Motor neuron (in vitro differentiated cells): Measurements from ENCODE around the gene PRKCA. TPM values are rescaled to one million over a fixed set of nuclear protein-coding genes. Genes with fewer than 3 reads are reported as not detected.

Experiments used
- ATAC-seq, 8 experiments: fragments of 200-7000 bp; cut with Tn5 transposase; replicated peaks in 6 of 8; 2 replicates each; pipeline ENCODE4 v1.8.0; 2021; ENCODE audit warnings: mild to moderate bottlenecking in 8 of 8, moderate library complexity in 8 of 8
- H3K27ac ChIP-seq, 2 donors: fragments of 250-450 bp; sonication (Bioruptor Pico); 2 replicates each; pipeline ENCODE4 v1.9.0; 2021; ENCODE audit warnings: antibody characterized with exemption in 2 of 2, mild to moderate bottlenecking in 2 of 2, moderate library complexity in 1 of 2
- H3K4me1 ChIP-seq, 2 donors: fragments of 250-450 bp; sonication (Bioruptor Pico); replicated peaks in 1 of 2; 2 replicates each; pipeline ENCODE4 v1.6.1; 2021; ENCODE audit warnings: antibody characterized with exemption in 2 of 2, mild to moderate bottlenecking in 2 of 2, moderate library complexity in 1 of 2
- H3K4me3 ChIP-seq, 5 donors: fragments of 250-450 bp; sonication (Bioruptor Pico); 2 replicates each; pipeline ENCODE4 v1.9.0; 2021; ENCODE audit warnings: antibody characterized with exemption in 5 of 5, mild to moderate bottlenecking in 5 of 5, moderate library complexity in 4 of 5
- WGBS, 10 experiments: fragments of 450-650 bp; shearing (Covaris generic); methylation state at CpG; one replicate each; pipeline ENCODE4 v1.0.0; 2022; 5-methylcytosine and 5-hydroxymethylcytosine counted together
- in situ Hi-C, 9 experiments: fragments of 400-800 bp; cut with MboI; loops; one replicate each; pipeline ENCODE4 v1.15.0; 2021; ENCODE audit warnings: low sequenced_read_pairs in 9 of 9, low pct_unique_long_range_greater_than_20kb in 2 of 9; ENCODE audit not compliant: unreplicated experiment in 9 of 9
- total RNA-seq, 8 experiments: library from RNA; unstranded; fragments of 300-600 nt; gene quantifications; 2 replicates each; pipeline versions ENCODE4 v1.2.3 to v1.2.4, GENCODE V29; 2022

The PRKCA gene
- total RNA-seq, 8 experiments from 2014 or later, result 5.6 to 38.8 (median 8.7) TPM

DNA sequence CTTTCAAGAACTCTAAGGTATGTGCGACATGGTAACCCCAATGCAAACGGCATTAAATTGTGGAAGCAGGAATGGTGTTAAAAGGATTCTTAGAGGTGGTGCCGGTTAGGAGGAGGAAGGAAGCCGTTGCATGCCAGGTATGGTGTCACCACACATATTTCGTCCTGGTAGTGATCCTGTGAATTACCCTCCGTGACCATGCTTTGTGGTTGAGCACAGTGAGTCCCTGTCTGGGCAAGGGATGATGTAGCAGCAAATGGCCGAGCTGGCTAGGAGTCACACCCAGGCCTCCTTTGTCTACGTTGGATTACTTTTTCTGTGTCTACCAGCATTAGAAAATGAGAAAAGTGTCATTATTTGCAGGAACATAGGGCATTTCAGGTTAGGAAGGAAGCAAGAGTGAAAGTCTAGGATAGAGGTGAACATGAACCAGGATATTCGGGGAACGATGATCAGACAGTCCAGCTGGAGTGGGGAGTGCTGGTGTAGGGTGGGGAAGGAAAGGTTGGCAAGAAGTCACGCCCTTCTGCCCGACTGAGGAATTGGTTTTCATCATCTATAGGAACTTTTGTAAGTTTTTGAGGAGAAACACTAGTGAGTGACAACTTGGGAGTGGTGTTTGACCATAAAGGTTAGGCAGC is 123.5 kb downstream of the PRKCA start:
- H3K27ac ChIP-seq, result no peak overlapping the region
- H3K4me3 ChIP-seq, result no peak overlapping the region
- peaks cover 7 to 24% of the 10 kb centered on the region in 2 donors for H3K4me1 ChIP-seq
- 80 to 100% (median 91%) methylated on average over 1 to 9 of the region's 12 CpGs for WGBS, 10 experiments
- in situ Hi-C loops, result no loop called here
- ATAC-seq, result no peak

DNA sequence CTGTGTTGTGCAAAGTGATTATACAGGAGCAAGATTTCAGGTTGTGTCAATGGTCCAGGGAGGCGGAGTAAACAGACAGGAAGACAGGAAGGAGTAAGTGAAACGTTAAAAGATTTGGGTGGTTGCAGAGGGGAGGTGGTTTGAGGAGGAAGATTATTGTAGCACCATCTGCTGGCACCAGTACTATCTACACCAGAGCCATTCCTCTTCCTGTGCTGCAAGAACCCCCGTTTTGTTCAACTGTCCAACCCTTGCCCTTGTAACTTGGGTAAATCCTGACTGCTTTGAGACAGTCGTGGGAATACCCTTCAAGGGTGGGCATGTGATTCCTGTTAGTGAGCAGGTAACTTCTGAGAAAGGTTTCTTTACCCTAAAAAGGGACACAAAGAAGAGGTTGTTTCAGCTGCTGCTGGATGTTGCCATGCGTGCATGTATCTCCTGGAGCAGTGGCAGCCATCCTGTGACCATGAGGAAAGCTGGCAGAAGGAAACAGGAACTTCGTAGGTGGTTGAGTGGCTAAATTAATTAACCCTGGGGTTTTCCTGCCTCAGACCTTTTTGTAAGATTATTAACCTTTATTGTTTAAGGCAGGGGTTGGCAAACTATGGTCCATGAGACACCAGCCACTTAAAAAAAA is 124.1 kb downstream of the PRKCA start:
- Histone ChIP-seq H3K4me3 (no peak overlapping the region), H3K4me1 (peaks cover 11 to 20% of the 10 kb centered on the region in 2 donors), H3K27ac (no peak overlapping the region)
- WGBS, 10 experiments, result 55 to 94% (median 67%) methylated on average over 1 to 6 of the region's 6 CpGs; no CpG with 5 or more reads in 2 of the 10 experiments
- ATAC-seq, result peak in 3 of 8 experiments; percentile 38 to 50 (median 46)
- in situ Hi-C loops, result no loop called here

DNA sequence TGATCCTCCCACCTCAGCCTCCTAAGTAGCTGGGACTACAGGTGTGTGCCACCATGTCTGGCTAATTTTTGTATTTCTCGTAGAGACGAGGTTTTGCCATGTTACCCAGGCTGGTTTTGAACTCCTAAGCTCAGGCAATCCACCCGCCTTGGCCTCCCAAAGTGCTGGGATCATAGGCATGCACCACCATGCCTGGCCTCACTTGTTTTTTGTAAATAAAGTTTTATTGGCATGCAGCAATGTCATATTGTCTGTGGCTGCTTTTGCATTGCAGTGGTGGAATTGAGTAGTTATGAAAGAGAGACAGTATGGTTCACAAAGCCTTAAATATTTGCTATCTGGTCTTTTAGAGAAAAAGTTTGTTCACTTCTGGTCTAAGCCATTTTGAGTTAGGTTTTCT is 124.7 kb downstream of the PRKCA start:
- peaks cover 16 to 26% of the 10 kb centered on the region in 2 donors for H3K4me1 ChIP-seq
- H3K27ac ChIP-seq, result no peak overlapping the region
- no peak overlapping the region for H3K4me3 ChIP-seq
- ATAC-seq, result no peak
- in situ Hi-C loops, result no loop called here
- WGBS, 10 experiments, result 80 to 100% (median 100%) methylated on average over 1 to 3 of the region's 3 CpGs; no CpG with 5 or more reads in 4 of the 10 experiments

DNA sequence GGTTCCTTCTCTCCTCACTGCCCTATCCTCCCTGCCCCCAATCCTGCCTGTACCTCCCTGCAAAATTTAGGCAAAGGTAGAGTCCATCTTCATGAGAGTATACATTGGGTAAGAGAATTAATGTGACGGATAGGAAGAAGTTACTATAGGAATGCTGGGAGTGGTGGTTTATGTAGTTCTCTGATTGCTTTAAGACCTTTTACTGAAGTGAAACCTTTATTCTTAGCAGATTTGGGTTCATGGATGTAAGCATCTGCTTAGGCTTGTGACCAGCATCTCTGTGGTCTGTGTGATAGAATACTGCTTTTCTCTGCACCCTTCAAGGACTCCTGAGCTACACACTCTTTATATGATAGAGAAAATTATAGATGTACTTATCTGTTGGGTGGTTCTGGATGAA is 127.3 kb downstream of the PRKCA start:
- no peak for ATAC-seq
- H3K27ac ChIP-seq, result no peak overlapping the region
- 67 to 100% (median 83%) methylated on average over 1 of the region's 1 CpG; no CpG with 5 or more reads in 4 of the 10 experiments for WGBS, 10 experiments
- H3K4me3 ChIP-seq, result no peak overlapping the region
- peaks cover 16 to 17% of the 10 kb centered on the region in 2 donors for H3K4me1 ChIP-seq
- in situ Hi-C loops, result no loop called here

DNA sequence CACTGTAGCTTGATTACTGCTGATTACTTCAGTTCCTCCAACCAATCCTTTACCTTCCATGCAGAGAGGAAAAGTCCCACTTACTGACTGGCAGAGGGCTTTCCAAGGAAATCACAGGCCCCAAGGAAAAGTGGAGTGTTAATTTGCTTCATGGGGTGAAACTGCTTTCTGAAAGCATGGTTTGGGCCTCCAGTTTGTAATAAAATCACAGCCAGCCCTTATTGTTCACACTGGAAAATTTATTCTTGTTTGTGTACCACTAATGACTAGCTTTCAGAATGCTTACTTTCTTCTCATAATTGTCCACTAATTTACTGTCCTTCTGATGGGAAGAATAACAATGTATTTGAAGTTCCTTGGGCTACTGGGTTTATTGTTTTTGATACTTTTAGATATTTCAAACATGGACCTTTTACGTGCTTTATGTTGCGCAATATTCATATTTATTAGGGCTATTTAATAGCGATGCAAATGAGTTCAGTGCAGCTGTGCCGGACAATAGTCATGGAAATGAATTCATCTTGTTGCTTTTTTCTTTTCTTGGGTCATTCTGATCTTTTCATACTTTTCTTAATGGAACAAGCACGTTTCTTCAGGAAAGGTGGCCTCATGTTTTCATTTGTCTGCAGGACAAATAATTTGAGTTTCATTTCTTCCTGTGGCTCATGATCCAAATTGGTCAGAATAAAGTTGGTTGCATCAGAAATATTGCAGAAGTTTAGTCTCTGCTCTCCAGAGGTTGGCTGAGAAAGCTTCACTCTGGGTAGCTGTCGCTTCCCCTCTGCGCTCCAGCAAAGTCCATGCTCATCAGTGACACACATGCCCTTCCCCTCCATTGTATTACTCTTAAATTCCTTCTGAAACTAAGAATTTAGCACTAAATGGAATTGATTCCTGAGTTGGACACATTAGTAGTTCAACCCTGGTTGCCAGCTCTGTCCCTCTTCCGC is 128.7 kb downstream of the PRKCA start:
- Histone ChIP-seq H3K27ac (peak overlapping the region in 1 of 2 donors; percentile 11), H3K4me1 (peaks cover 16 to 17% of the 10 kb centered on the region in 2 donors), H3K4me3 (no peak overlapping the region)
- in situ Hi-C loops, result no loop called here
- WGBS, 10 experiments, result 35 to 94% (median 76%) methylated on average over 1 to 8 of the region's 8 CpGs
- peak in 2 of 8 experiments; percentile 45 to 61 for ATAC-seq

DNA sequence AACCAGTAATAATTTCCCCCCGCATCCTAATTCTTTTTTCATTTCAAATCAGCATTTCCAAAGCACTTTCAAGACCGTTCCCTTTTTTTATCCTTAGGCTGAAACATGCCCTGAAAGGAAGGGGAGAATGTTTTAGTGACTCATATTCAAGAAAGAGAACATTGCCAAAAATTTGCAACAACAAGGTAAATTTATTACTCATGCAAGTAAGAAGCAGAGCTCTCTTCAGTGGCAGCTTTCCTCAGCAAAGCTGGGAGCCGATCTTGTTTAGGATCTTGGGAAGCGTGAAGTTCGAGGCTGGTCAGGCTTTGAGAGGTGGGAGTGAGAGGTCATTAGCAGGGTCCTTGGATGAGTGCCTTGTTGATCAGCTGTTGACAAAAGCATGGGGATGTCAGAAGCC is 129.5 kb downstream of the PRKCA start:
- H3K4me1 ChIP-seq, result peaks cover 16 to 17% of the 10 kb centered on the region in 2 donors
- no peak overlapping the region for H3K4me3 ChIP-seq
- H3K27ac ChIP-seq, result no peak overlapping the region
- WGBS, 10 experiments, result 0 to 100% (median 81%) methylated on average over 1 to 4 of the region's 5 CpGs
- ATAC-seq, result peak in 3 of 8 experiments; percentile 57 to 79 (median 77)
- in situ Hi-C loops, result no loop called here

DNA sequence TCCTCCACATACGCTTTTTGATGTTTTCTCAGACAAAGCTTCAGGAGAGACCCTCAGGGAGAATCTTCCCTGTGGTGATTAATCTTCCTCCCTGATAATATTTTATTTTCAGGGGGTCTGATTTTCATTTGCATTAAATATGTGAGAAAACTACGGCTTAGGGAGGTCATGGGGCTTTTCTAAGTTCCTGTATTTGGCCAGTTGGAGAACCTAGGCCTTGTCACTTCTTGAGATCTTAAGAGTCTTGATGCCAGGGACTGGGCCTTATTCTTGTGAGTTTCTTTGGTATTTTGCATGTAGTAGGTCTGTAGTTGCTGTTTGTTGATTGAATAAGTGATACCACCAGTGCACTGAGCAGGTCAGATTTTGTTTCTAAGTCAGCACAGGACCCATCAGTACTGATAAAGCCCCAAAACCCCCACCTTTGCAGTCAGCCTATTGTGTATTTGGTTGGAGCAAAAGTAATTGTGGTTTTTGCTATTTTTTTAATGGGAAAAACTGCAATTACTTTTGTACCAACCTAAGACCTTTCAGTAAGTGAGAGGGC is 130.1 kb downstream of the PRKCA start:
- Histone ChIP-seq H3K27ac (no peak overlapping the region), H3K4me3 (no peak overlapping the region), H3K4me1 (peaks cover 16 to 17% of the 10 kb centered on the region in 2 donors)
- 0 to 100% (median 77%) methylated on average over 1 to 2 of the region's 2 CpGs; no CpG with 5 or more reads in 2 of the 10 experiments for WGBS, 10 experiments
- in situ Hi-C loops, result no loop called here
- no peak for ATAC-seq

DNA sequence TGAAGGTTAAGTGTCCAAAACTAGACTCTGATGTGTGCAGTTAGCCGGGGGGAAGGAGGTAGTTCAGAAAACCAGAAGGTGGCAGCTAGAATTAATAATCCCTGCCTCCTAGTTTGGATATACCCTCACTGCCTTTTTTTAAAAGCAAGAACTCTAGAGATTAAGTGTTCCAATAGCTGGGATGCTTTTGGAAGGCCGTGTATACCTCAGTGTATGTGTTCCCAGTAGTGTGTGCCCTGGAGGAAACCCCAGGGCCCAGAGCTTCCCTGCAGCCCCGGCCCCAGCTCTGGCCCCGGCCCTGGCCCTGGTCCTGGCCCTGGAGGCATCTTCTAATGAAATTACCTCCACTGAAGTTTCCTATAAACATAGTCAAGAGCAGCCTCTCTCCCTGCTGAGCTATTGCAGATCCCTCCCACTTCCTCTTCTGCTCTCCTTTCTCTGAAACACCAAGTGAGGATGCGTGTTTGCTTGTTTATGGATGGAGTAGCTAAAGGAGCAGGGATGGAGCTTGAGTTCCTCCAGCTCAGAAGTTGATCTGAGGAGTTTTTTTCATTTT is 130.7 kb downstream of the PRKCA start:
- Histone ChIP-seq H3K4me3 (no peak overlapping the region), H3K4me1 (peaks cover 16 to 17% of the 10 kb centered on the region in 2 donors), H3K27ac (no peak overlapping the region)
- ATAC-seq, result peak in 2 of 8 experiments; percentile 40 to 44
- 60 to 100% (median 79%) methylated on average over 1 to 4 of the region's 5 CpGs; no CpG with 5 or more reads in 4 of the 10 experiments for WGBS, 10 experiments
- in situ Hi-C loops, result no loop called here

DNA sequence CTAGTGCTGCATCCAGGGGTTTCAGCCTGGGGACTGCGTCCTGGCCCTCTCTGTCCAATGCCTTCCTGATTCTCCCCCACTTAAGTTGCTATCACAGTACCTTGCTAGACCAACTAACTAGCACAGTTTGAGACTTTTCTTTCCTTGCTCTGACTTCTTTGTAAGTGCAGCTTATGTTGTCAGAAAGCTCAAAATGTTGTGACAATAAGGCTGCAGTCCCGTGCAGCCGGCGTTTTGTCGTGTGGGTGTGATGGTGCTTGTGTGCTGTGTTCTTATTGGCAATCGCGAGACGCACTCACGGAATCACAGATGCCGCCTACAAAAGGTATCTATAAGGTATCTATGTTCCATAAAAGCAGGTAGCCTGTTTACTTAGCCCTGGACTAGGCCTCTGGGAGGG is 132.8 kb downstream of the PRKCA start:
- H3K27ac ChIP-seq, result no peak overlapping the region
- no peak overlapping the region for H3K4me3 ChIP-seq
- H3K4me1 ChIP-seq, result peaks cover 16 to 17% of the 10 kb centered on the region in 2 donors
- in situ Hi-C loops, result no loop called here
- 84 to 100% (median 100%) methylated on average over 1 to 8 of the region's 10 CpGs; no CpG with 5 or more reads in 2 of the 10 experiments for WGBS, 10 experiments
- no peak for ATAC-seq

DNA sequence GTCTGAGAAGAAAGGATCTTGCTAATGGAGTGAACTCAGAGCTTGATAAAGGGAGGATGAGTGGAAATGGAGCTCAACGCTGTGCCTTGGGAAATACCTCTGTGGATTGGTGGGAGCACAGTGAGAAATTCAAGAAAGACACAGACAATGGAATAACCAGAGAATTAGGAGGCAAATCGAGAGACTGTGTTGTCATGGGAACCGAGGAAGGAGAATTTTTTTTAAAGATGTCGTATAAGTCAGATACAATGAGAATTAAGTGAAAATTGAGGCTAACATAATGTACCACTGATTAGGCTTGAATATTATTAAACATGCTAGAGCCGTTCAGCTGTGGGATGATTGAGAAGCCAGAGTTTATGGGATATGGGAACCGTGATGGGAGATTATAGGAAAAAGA is 134.2 kb downstream of the PRKCA start:
- in situ Hi-C loops, result no loop called here
- Histone ChIP-seq H3K4me3 (no peak overlapping the region), H3K27ac (no peak overlapping the region), H3K4me1 (peaks cover 4 to 7% of the 10 kb centered on the region in 2 donors)
- WGBS, 10 experiments, result 73 to 90% (median 81%) methylated on average over 2 to 6 of the region's 6 CpGs; no CpG with 5 or more reads in 1 of the 10 experiments
- ATAC-seq, result no peak

DNA sequence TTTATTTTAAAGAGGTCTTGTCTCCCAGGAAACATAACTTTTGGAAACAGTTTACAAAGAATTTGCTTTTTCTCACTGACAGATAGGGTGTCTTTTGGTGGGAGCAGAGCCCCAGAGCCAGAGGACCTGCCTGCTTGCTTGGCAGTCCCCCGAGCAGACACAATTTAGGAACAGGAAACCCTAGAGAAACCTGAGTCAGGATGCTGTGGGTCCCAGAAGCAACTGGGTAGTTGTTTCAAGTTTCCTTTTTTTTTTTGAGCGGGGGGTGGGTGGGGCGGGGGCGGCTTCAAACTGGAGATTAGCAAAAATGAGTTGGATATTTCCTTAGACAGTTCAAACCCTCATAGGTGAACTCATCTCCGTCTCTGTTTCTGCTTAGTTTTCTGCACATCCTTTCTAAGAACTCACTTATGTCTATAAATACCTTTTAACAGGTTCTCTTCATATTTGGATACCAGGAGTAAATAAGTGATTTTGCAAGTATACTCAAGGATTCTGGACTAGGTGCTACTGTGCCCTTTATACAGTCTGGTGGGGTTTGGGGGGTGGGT is 135.1 kb downstream of the PRKCA start:
- no peaks in the 10 kb centered on the region for H3K4me1 ChIP-seq
- in situ Hi-C loops, result no loop called here
- no peak overlapping the region for H3K4me3 ChIP-seq
- no peak overlapping the region for H3K27ac ChIP-seq
- WGBS, 10 experiments, result 0 to 100% (median 88%) methylated on average over 1 to 3 of the region's 5 CpGs; no CpG with 5 or more reads in 3 of the 10 experiments
- ATAC-seq, result no peak

DNA sequence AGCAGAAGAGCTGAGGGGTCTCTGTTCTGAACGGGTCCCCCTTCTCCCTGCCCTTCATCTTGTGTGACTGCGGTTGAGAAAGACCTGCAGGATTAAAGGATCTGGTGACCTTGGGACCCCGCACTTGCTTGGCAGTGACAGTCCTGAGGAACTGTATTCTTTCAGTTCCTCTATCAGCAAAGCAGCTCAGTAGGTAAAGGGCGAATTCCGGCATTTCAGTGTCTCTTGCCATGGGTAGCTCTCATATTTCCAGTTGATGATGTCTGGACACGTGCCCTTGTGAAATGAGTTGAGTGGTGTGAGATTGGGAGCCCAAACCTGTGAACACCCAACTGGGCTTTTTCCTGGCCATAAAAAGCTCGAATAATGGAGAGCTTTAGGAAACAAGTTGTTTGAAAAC is 135.7 kb downstream of the PRKCA start:
- no peak for ATAC-seq
- in situ Hi-C loops, result no loop called here
- WGBS, 10 experiments, result 50 to 100% (median 91%) methylated on average over 1 to 5 of the region's 7 CpGs; no CpG with 5 or more reads in 2 of the 10 experiments

More for the DNA sequence above, 135.7 kb downstream of the PRKCA start:
- Histone ChIP-seq H3K27ac (no peak overlapping the region), H3K4me3 (no peak overlapping the region), H3K4me1 (no peaks in the 10 kb centered on the region)
